Ecto neural progenitor cell (in vitro differentiated cells): ENCODE results near the gene SHB.

Experiments
- DNase-seq: peaks from one replicate; pipeline ENCODE4 v3.0.0-alpha.2; 2018; ENCODE audit warnings: low spot score

Gene SHB

GRCh38 chr9:38008168-38009034 is 60.6 kb downstream of the SHB start:
- DNase-seq = no peak

- DNase-seq = no peak
Measured at GRCh38 chr9:38007016-38007415, 62.0 kb downstream of the SHB start.

GRCh38 chr9:38006163-38006562 is 62.9 kb downstream of the SHB start:
- no peak for DNase-seq

- no peak for DNase-seq
Measured at GRCh38 chr9:38004809-38005560, 64.0 kb downstream of the SHB start.

- DNase-seq = no peak
Measured at GRCh38 chr9:38003946-38004808, 64.8 kb downstream of the SHB start.

GRCh38 chr9:38003230-38003629 is 65.8 kb downstream of the SHB start:
- no peak for DNase-seq

- no peak for DNase-seq
Measured at GRCh38 chr9:38001430-38001829, 67.6 kb downstream of the SHB start.

GRCh38 chr9:38000735-38001134 is 68.3 kb downstream of the SHB start:
- no peak for DNase-seq

- no peak for DNase-seq
Measured at GRCh38 chr9:38000332-38000731, 68.7 kb downstream of the SHB start.

GRCh38 chr9:37999588-38000189 is 69.3 kb downstream of the SHB start:
- no peak for DNase-seq

- no peak for DNase-seq
Measured at GRCh38 chr9:37998881-37999587, 70.0 kb downstream of the SHB start.

GRCh38 chr9:37997636-37998374 is 71.2 kb downstream of the SHB start:
- peak; percentile 77 for DNase-seq

GRCh38 chr9:37996819-37997217 is 72.2 kb downstream of the SHB start:
- DNase-seq = no peak

- DNase-seq = no peak
Measured at GRCh38 chr9:37995961-37996818, 72.8 kb downstream of the SHB start.

- DNase-seq = no peak
Measured at GRCh38 chr9:37995348-37995737, 73.7 kb downstream of the SHB start.

GRCh38 chr9:37994639-37995347 is 74.2 kb downstream of the SHB start:
- DNase-seq = no peak

- no peak for DNase-seq
Measured at GRCh38 chr9:37992924-37993349, 76.1 kb downstream of the SHB start.

GRCh38 chr9:37990404-37991015 is 78.5 kb downstream of the SHB start:
- no peak for DNase-seq
